BE2C (cell line): ENCODE measurements around the gene LRRC52.

ENCODE experiments used
- DNase-seq: peaks from one replicate; pipeline ENCODE4 v3.0.0-alpha.2; 2020
- H3K27me3 ChIP-seq: fragments of 250-450 bp; sonication (Bioruptor Pico); 2 replicates; pipeline ENCODE4 v1.5.1; 2020; ENCODE audit warnings: mild to moderate bottlenecking
- H3K36me3 ChIP-seq: fragments of 250-450 bp; sonication (Bioruptor Pico); 2 replicates; pipeline ENCODE4 v1.5.1; 2020; ENCODE audit warnings: mild to moderate bottlenecking
- H3K4me1 ChIP-seq: fragments of 250-450 bp; sonication (Bioruptor Pico); 2 replicates; pipeline ENCODE4 v1.5.1; 2020
- H3K4me3 ChIP-seq: 2 replicates; pipeline ENCODE4 v1.5.1; 2011; ENCODE audit warnings: low read depth, low read length
- H3K9me3 ChIP-seq: fragments of 250-450 bp; sonication (Bioruptor Pico); 2 replicates; pipeline ENCODE4 v1.5.1; 2020
- CTCF ChIP-seq: IDR thresholded peaks from 2 replicates; pipeline ENCODE4 v1.5.1; 2012; ENCODE audit warnings: mild to moderate bottlenecking, low read depth, low read length

Gene LRRC52

GRCh38 chr1:165574295-165574694 is 30.5 kb downstream of the LRRC52 start:
- no peak for TF ChIP-seq CTCF
- Histone ChIP-seq H3K27me3 (peaks cover 9% of the 10 kb centered on the region; the same call in 1 of the 2 replicates), H3K36me3 (no peaks in the 10 kb centered on the region), H3K4me1 (no peaks in the 10 kb centered on the region), H3K9me3 (no peaks in the 10 kb centered on the region), H3K4me3 (no peak overlapping the region)
- DNase-seq: no peak

- no peak for TF ChIP-seq CTCF
- H3K36me3 ChIP-seq: no peaks in the 10 kb centered on the region
- H3K27me3 ChIP-seq: peaks cover 9% of the 10 kb centered on the region; the same call in 1 of the 2 replicates
- no peaks in the 10 kb centered on the region for H3K9me3 ChIP-seq
- no peaks in the 10 kb centered on the region for H3K4me1 ChIP-seq
- no peak for DNase-seq
- H3K4me3 ChIP-seq: no peak overlapping the region
These were observed 31.8 kb downstream of the LRRC52 start for GRCh38 chr1:165575468-165576099.

- no peak overlapping the region for H3K4me3 ChIP-seq
- peaks cover 9% of the 10 kb centered on the region; the same call in 1 of the 2 replicates for H3K27me3 ChIP-seq
- H3K4me1 ChIP-seq: no peaks in the 10 kb centered on the region
- H3K9me3 ChIP-seq: no peaks in the 10 kb centered on the region
- no peak for DNase-seq
- no peaks in the 10 kb centered on the region for H3K36me3 ChIP-seq
- no peak for TF ChIP-seq CTCF
These were observed 32.7 kb downstream of the LRRC52 start for GRCh38 chr1:165576536-165576935.

GRCh38 chr1:165577707-165578106 is 33.9 kb downstream of the LRRC52 start:
- Histone ChIP-seq H3K4me1 (no peaks in the 10 kb centered on the region), H3K27me3 (peaks cover 9% of the 10 kb centered on the region; the same call in 1 of the 2 replicates), H3K9me3 (no peaks in the 10 kb centered on the region), H3K4me3 (no peak overlapping the region), H3K36me3 (no peaks in the 10 kb centered on the region)
- no peak for TF ChIP-seq CTCF
- no peak for DNase-seq

- H3K36me3 ChIP-seq: no peaks in the 10 kb centered on the region
These were observed 37.4 kb downstream of the LRRC52 start for GRCh38 chr1:165580931-165581871.

More at GRCh38 chr1:165580931-165581871, 37.4 kb downstream of the LRRC52 start:
- no peaks in the 10 kb centered on the region for H3K9me3 ChIP-seq
- no peaks in the 10 kb centered on the region for H3K4me1 ChIP-seq
- peaks cover 4% of the 10 kb centered on the region; the same call in 1 of the 2 replicates for H3K27me3 ChIP-seq
- no peak overlapping the region for H3K4me3 ChIP-seq
- no peak for DNase-seq
- no peak for TF ChIP-seq CTCF
